ENCODE measurements around the gene NR3C1.

- TF ChIP-seq CTCF (IDR thresholded peaks at IDR 0.05), result no peak
- no peak for TF ChIP-seq EZH2 (IDR thresholded peaks at IDR 0.05; ENCODE audit: borderline replicate concordance, insufficient read depth, low read depth, low read length, poor library complexity, severe bottlenecking)
Measured at GRCh38 chr5:143262393-143263174, 140.9 kb downstream of the NR3C1 start.
